Esophagus muscularis mucosa (tissue), 4 donors: ENCODE results near the gene SELENOH. TPM values are rescaled to one million over a fixed set of nuclear protein-coding genes. Genes with fewer than 3 reads are reported as not detected.

Experiments used
- DNase-seq: peaks from one replicate; pipeline ENCODE4 v3.0.0-alpha.2; 2017; ENCODE audit errors: extremely low spot score
- H3K27ac ChIP-seq, 4 donors: fragments of 200-600 bp; sonication (generic); replicated peaks in 1 of 4; 1 replicate in 3 of 4; 2 replicates in 1 of 4; pipeline ENCODE4 v1.5.1; 2016 to 2019; ENCODE audit warnings: mild to moderate bottlenecking in 1 of 4
- H3K27me3 ChIP-seq, 4 donors: fragments of 200-600 bp; sonication (generic); one replicate each; pipeline versions ENCODE4 v1.5.1 to v1.6.0; 2016 to 2019
- H3K36me3 ChIP-seq, 4 donors: fragments of 200-600 bp; sonication (generic); one replicate each; pipeline ENCODE4 v1.5.1; 2016 to 2019
- H3K4me1 ChIP-seq, 4 donors: fragments of 200-600 bp; sonication (generic); one replicate each; pipeline ENCODE4 v1.5.1; 2016 to 2019
- H3K4me3 ChIP-seq, 4 donors: fragments of 200-600 bp; sonication (generic); 1 replicate in 2 of 4; 2 replicates in 2 of 4; pipeline ENCODE4 v1.5.1; 2016 to 2019; ENCODE audit warnings: mild to moderate bottlenecking in 4 of 4, moderate library complexity in 1 of 4
- H3K9me3 ChIP-seq, 4 donors: fragments of 200-600 bp; sonication (generic); 1 replicate in 3 of 4; 2 replicates in 1 of 4; pipeline ENCODE4 v1.5.1; 2016 to 2019
- EP300 ChIP-seq: sonication (generic); formaldehyde crosslinking; IDR thresholded peaks from one replicate; pipeline ENCODE4 v1.6.1; 2017; ENCODE audit warnings: antibody characterized with exemption
- POLR2A ChIP-seq: fragments of 450-650 bp; IDR thresholded peaks from one replicate; pipeline ENCODE4 v1.6.1; 2017; ENCODE audit warnings: antibody characterized with exemption, moderate library complexity, mild to moderate bottlenecking, low read depth
- POLR2AphosphoS5 ChIP-seq, 2 donors: sonication (generic); formaldehyde crosslinking; IDR thresholded peaks; one replicate each; pipeline ENCODE4 v1.6.1; 2017; ENCODE audit warnings: antibody characterized with exemption in 2 of 2
- WGBS: methylation state at CpG from one replicate; pipeline ENCODE4 v1.1.5; 2018; 5-methylcytosine and 5-hydroxymethylcytosine counted together
- intact Hi-C: fragments of 100-400 bp; cut with DNase I; formaldehyde crosslinking; loops from one replicate; pipeline ENCODE4 v1.15.1; 2023
- total RNA-seq, 4 donors: library from RNA; depleted of rRNA; stranded (reverse); fragments of >200 nt; gene quantifications; one replicate each; pipeline versions ENCODE4 v1.1.0 to v1.2.1, GENCODE V29; 2016
- TF ChIP-seq, protein P1 (sequence below), 3 experiments: fragments of 200-600 bp in 2 of 3; fragments of 450-650 bp in 1 of 3; sonication (generic) in 2 of 3; IDR thresholded peaks; one replicate each; pipeline ENCODE4 v1.5.1; 2017 to 2019; ENCODE audit warnings: antibody characterized with exemption in 3 of 3, mild to moderate bottlenecking in 2 of 3, moderate library complexity in 1 of 3

Gene SELENOH
- total RNA-seq, 4 donors from 2014 or later: 71.4 to 109 (median 82.6) TPM

GRCh38 chr11:57773026-57773598, 31.8 kb downstream of the SELENOH start:
- WGBS: 73% methylated on average over 5 of the region's 5 CpGs

GRCh38 chr11:57775491-57775890, 34.2 kb downstream of the SELENOH start:
- intact Hi-C loops: no loop called here
- WGBS: 41% methylated on average over 5 of the region's 5 CpGs
- DNase-seq: no peak

More at GRCh38 chr11:57773026-57773598, 31.8 kb downstream of the SELENOH start:
- H3K36me3 ChIP-seq: no peaks in the 10 kb centered on the region
- peak overlapping the region in 1 of 4 donors; percentile 26 for H3K27ac ChIP-seq
- no peaks in the 10 kb centered on the region for H3K9me3 ChIP-seq
- TF ChIP-seq, protein P1, sequence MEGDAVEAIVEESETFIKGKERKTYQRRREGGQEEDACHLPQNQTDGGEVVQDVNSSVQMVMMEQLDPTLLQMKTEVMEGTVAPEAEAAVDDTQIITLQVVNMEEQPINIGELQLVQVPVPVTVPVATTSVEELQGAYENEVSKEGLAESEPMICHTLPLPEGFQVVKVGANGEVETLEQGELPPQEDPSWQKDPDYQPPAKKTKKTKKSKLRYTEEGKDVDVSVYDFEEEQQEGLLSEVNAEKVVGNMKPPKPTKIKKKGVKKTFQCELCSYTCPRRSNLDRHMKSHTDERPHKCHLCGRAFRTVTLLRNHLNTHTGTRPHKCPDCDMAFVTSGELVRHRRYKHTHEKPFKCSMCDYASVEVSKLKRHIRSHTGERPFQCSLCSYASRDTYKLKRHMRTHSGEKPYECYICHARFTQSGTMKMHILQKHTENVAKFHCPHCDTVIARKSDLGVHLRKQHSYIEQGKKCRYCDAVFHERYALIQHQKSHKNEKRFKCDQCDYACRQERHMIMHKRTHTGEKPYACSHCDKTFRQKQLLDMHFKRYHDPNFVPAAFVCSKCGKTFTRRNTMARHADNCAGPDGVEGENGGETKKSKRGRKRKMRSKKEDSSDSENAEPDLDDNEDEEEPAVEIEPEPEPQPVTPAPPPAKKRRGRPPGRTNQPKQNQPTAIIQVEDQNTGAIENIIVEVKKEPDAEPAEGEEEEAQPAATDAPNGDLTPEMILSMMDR (IDR thresholded peaks at IDR 0.05): no peak
- TF ChIP-seq EP300: no peak
- DNase-seq: no peak
- no peaks in the 10 kb centered on the region for H3K27me3 ChIP-seq
- H3K4me1 ChIP-seq: peaks cover 90 to 98% (median 94%) of the 10 kb centered on the region in 4 donors
- H3K4me3 ChIP-seq: no peak overlapping the region
- intact Hi-C loops: no loop called here

DNA sequence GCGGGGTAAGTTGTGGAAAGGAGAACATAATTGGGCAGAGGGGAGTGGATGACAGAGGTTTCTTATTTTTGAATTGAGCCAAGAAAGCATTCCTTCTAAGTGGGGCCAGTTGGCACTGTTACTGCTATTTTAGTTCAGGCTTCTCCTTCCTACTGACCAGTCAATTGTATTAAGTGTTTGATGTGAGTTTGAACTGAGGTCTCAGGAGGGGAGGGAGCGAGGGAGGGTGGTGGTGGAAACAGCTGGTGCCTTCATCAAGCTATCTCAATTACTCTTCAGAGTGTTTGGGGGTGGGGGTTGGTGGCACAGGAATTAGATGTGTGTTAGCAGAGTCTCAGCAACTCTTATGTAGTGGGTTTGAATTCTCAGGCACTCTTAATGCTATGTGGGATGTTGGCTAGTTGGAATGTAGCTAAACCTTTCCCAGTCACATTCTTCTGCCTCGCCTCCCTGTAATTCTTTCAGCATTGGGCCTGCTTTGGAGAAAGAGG, 34.8 kb downstream of the SELENOH start:
- peak overlapping the region; percentile 9 to 20 (median 12) for H3K4me3 ChIP-seq
- H3K27me3 ChIP-seq: no peaks in the 10 kb centered on the region
- H3K27ac ChIP-seq: peak overlapping the region; percentile 75 to 82 (median 78)
- H3K9me3 ChIP-seq: no peaks in the 10 kb centered on the region
- DNase-seq: no peak
- no peaks in the 10 kb centered on the region for H3K36me3 ChIP-seq
- 31% methylated on average over 3 of the region's 3 CpGs for WGBS
- TF ChIP-seq EP300: no peak
- TF ChIP-seq, protein P1 (IDR thresholded peaks at IDR 0.05): no peak
- TF ChIP-seq POLR2A: no peak
- no peak for TF ChIP-seq POLR2AphosphoS5 (IDR thresholded peaks at IDR 0.05)
- H3K4me1 ChIP-seq: peaks cover 93 to 100% (median 99%) of the 10 kb centered on the region in 4 donors
- intact Hi-C loops: no loop called here

More at GRCh38 chr11:57775491-57775890, 34.2 kb downstream of the SELENOH start:
- Histone ChIP-seq H3K4me3 (peak overlapping the region; percentile 9 to 20 (median 12)), H3K9me3 (no peaks in the 10 kb centered on the region), H3K4me1 (peaks cover 92 to 100% (median 98%) of the 10 kb centered on the region in 4 donors), H3K27ac (peak overlapping the region; percentile 75 to 82 (median 78)), H3K27me3 (no peaks in the 10 kb centered on the region), H3K36me3 (no peaks in the 10 kb centered on the region)
- no peak for TF ChIP-seq POLR2AphosphoS5 (IDR thresholded peaks at IDR 0.05)
- TF ChIP-seq EP300: no peak
- TF ChIP-seq, protein P1 (IDR thresholded peaks at IDR 0.05): no peak
- no peak for TF ChIP-seq POLR2A

- intact Hi-C loops: no loop called here
- DNase-seq: no peak
- 24% methylated on average over 2 of the region's 2 CpGs for WGBS
- H3K9me3 ChIP-seq: no peaks in the 10 kb centered on the region
- no peaks in the 10 kb centered on the region for H3K36me3 ChIP-seq
- no peak for TF ChIP-seq POLR2AphosphoS5 (IDR thresholded peaks at IDR 0.05)
- no peak for TF ChIP-seq EP300
- TF ChIP-seq, protein P1 (IDR thresholded peaks at IDR 0.05): no peak
- no peak for TF ChIP-seq POLR2A
- peaks cover 98 to 100% (median 100%) of the 10 kb centered on the region in 4 donors for H3K4me1 ChIP-seq
- H3K4me3 ChIP-seq: peak overlapping the region in 1 of 4 donors; percentile 20
- H3K27me3 ChIP-seq: no peaks in the 10 kb centered on the region
- H3K27ac ChIP-seq: peak overlapping the region; percentile 75 to 82 (median 78)
Measured at GRCh38 chr11:57776577-57777210, 35.4 kb downstream of the SELENOH start.
